HG03354 (cell line): ENCODE results near the gene NET1.
"Not testable (repeated sequence)": the region's sequence is repeated elsewhere in the genome, so short reads cannot be mapped to it uniquely, and the experiment has no call there.

ENCODE experiments used
- ATAC-seq: cut with Tn5 transposase; IDR thresholded peaks from one replicate; pipeline ENCODE4 v1.9.1; 2021; ENCODE audit warnings: mild to moderate bottlenecking; ENCODE audit not compliant: unreplicated experiment, poor library complexity, severe bottlenecking

The NET1 gene

GRCh38 chr10:5460468-5461202 lies 48.3 kb downstream of the NET1 start:
- ATAC-seq, result no peak

- no peak for ATAC-seq
Measured at GRCh38 chr10:5461203-5461588, 48.8 kb downstream of the NET1 start.

GRCh38 chr10:5461914-5462840 lies 49.8 kb downstream of the NET1 start:
- ATAC-seq, result no peak

GRCh38 chr10:5462841-5463293 lies 50.5 kb downstream of the NET1 start:
- no peak for ATAC-seq

- ATAC-seq, result no peak
Measured at GRCh38 chr10:5464546-5464945, 52.2 kb downstream of the NET1 start.

- no peak for ATAC-seq
Measured at GRCh38 chr10:5465976-5466450, 53.7 kb downstream of the NET1 start.

GRCh38 chr10:5466451-5467206 lies 54.3 kb downstream of the NET1 start:
- ATAC-seq, result no peak

- ATAC-seq, result no peak
Measured at GRCh38 chr10:5467207-5467535, 54.8 kb downstream of the NET1 start.

GRCh38 chr10:5467634-5468255 lies 55.4 kb downstream of the NET1 start:
- ATAC-seq, result no peak

- ATAC-seq, result no peak
Measured at GRCh38 chr10:5468262-5469106, 56.1 kb downstream of the NET1 start.

- ATAC-seq, result no peak
Measured at GRCh38 chr10:5469353-5470061, 57.1 kb downstream of the NET1 start.

GRCh38 chr10:5470062-5470751 lies 57.9 kb downstream of the NET1 start:
- ATAC-seq, result no peak

GRCh38 chr10:5474642-5475041 lies 62.3 kb downstream of the NET1 start:
- not testable (repeated sequence) for ATAC-seq

- ATAC-seq, result not testable (repeated sequence)
Measured at GRCh38 chr10:5475088-5475487, 62.7 kb downstream of the NET1 start.

- not testable (repeated sequence) for ATAC-seq
Measured at GRCh38 chr10:5475974-5476807, 63.8 kb downstream of the NET1 start.

- no peak for ATAC-seq
Measured at GRCh38 chr10:5476918-5477525, 64.7 kb downstream of the NET1 start.
